ENCODE measurements around the gene POLR2F.

Gene POLR2F

DNA sequence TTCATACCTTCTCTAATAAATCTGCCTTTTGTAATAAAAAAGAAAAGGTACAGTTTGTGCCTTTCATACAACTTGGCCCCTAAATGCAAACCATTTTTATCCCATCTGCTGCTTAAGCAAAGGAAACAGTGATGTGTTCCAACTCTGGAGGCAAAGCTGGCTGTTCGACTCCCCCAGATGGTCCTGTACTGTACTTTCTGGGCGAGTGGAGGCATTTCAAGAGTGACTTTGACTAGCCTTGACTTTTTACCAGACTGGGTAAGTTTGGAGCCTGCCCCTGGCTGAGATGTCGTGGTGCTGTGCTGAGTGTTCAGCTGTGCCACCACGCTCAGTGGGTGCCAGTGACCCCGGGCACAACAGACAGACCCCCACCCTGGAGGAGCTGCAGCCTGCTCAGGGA lies 37.2 kb upstream of the POLR2F start:
- DNase-seq (ENCODE audit: low read depth in 1 of 2, low spot score in 1 of 2) = no peak
- in situ Hi-C loops (cut with HindIII; ENCODE audit: low pct_unique_long_range_greater_than_20kb, low sequenced_read_pairs) = no loop called here
- no peak for TF ChIP-seq JUND (IDR thresholded peaks at IDR 0.05; ENCODE audit: low read depth)

DNA sequence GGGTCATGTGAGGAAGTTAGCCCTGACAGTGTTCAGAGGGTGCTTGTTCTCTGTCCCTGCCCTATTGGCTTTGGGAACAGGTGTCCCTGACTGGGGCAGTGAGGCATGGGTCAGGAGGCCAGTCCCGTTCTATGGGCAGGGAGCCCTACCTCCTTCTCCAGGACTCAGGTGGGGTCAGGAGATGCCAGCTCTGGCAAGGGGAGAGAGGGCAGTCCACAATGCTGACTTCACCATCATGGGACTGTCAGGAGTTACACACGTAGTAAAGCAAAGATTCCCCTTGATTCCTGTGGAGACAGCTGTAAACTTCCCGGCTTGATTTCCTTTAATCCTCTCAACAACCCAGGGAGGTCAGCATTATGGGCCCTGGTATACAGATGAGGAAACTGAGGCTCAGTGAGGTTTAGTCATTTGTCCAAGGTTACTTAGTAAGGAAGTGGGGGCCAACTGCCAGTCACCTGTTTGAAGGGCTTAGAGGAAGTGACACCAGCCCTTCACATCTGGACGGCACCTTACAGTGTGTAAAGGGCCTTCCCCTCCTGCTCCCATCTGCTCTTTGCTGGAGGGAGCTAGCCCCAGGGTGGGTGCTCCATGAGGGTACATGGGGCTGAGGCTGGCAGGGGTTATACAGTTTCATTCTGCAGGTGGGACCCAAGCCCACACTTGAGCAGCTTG lies 35.5 kb upstream of the POLR2F start:
- TF ChIP-seq JUND (IDR thresholded peaks at IDR 0.05; ENCODE audit: low read depth) = no peak
- in situ Hi-C loops (cut with HindIII; ENCODE audit: low pct_unique_long_range_greater_than_20kb, low sequenced_read_pairs) = no loop called here
- no peak for DNase-seq (ENCODE audit: low read depth in 1 of 2, low spot score in 1 of 2)

DNA sequence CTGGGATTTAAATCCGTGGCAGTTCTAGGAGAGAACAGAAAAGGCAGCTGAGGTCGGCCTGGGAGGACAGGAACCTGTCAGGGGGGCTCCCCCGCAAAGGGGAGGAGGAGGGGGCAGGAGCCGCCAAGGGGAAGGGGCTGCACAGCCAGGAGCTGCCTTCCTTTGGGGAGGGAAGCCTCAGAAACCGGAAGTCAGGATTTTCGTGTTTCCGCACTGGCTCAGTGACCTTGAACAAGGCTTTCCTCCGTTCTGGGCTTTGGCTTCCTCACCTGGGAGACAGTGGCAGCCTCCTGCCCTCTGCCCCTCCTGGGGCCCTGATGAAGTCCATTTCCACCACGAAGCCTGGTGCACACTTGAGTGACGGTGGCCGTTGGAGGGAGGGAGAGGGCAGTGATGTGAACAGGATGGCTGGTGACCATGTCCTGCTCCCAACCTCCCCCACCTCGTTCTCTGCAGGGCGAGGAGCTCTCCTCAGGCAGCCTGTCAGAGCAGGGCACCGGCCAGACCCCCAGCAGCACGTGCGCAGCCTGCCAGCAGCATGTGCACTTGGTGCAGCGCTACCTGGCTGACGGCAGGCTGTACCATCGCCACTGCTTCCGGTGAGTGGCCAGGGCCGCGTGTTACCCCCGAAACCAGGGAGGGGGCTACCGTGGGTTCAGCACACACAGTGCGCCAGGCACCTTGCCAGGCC lies 34.8 kb upstream of the POLR2F start:
- TF ChIP-seq JUND (IDR thresholded peaks at IDR 0.05; ENCODE audit: low read depth) = no peak
- in situ Hi-C loops (cut with HindIII; ENCODE audit: low pct_unique_long_range_greater_than_20kb, low sequenced_read_pairs) = no loop called here
- DNase-seq (ENCODE audit: low read depth in 1 of 2, low spot score in 1 of 2) = no peak

DNA sequence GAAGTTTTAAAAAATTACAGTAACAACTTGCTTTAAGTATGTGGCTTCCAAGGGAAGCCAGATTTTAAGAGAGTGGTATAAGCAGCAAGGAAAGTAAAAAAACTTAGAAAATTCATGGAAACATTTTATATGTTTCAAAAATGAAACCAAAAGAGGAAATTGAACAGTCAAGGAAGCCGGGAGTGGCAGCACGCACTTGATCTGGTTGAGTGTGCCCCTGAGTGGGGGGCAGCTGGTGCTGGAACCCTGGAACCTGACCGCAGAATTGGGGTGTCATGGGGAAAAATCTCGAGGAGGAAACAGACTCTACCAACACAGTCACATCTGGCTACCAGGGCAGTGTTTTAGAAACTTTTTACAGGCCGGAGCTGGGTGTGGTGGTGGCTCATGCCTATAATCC lies 33.4 kb upstream of the POLR2F start:
- no peak for DNase-seq (ENCODE audit: low read depth in 1 of 2, low spot score in 1 of 2)
- in situ Hi-C loops (cut with HindIII; ENCODE audit: low pct_unique_long_range_greater_than_20kb, low sequenced_read_pairs) = no loop called here
- TF ChIP-seq JUND (IDR thresholded peaks at IDR 0.05; ENCODE audit: low read depth) = no peak

DNA sequence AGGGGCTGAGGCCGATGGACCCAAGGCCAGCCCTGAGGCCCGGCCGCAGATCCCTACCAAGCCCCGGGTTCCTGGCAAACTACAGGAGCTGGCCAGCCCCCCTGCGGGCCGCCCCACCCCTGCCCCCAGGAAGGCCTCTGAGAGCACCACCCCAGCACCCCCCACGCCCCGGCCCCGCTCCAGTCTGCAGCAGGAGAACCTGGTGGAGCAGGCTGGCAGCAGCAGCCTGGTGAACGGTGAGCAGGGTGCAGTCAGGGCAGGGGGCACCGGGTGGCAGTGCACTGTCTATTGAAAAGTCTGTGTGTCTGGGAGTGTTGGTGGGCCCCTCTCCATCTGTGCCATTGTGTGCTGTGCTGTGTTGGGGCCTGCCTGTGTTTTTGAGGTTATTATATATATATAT lies 31.3 kb upstream of the POLR2F start:
- TF ChIP-seq JUND (IDR thresholded peaks at IDR 0.05; ENCODE audit: low read depth) = no peak
- in situ Hi-C loops (cut with HindIII; ENCODE audit: low pct_unique_long_range_greater_than_20kb, low sequenced_read_pairs) = no loop called here
- no peak for DNase-seq (ENCODE audit: low read depth in 1 of 2, low spot score in 1 of 2)

DNA sequence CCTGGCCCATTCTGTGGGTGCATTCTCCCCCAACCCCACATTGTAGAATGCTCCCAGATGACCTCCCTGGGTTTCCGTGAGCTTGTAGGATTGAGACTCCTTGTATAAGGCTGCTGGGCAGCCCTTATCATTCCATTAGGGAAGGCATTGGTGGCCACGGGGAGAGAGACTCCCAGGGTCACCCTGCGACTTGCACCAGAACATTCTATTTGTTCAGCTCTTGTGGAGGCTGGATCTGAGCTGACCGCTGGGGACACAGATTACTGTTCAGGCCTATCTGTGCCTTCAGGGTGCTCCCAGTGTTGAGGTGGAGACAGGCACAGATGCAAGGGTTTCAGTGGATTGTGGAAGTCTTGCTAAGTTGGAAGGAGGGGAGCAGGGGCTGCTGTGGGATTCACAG lies 29.6 kb upstream of the POLR2F start:
- in situ Hi-C loops (cut with HindIII; ENCODE audit: low pct_unique_long_range_greater_than_20kb, low sequenced_read_pairs) = no loop called here
- no peak for TF ChIP-seq JUND (IDR thresholded peaks at IDR 0.05; ENCODE audit: low read depth)
- DNase-seq (ENCODE audit: low read depth in 1 of 2, low spot score in 1 of 2) = no peak

DNA sequence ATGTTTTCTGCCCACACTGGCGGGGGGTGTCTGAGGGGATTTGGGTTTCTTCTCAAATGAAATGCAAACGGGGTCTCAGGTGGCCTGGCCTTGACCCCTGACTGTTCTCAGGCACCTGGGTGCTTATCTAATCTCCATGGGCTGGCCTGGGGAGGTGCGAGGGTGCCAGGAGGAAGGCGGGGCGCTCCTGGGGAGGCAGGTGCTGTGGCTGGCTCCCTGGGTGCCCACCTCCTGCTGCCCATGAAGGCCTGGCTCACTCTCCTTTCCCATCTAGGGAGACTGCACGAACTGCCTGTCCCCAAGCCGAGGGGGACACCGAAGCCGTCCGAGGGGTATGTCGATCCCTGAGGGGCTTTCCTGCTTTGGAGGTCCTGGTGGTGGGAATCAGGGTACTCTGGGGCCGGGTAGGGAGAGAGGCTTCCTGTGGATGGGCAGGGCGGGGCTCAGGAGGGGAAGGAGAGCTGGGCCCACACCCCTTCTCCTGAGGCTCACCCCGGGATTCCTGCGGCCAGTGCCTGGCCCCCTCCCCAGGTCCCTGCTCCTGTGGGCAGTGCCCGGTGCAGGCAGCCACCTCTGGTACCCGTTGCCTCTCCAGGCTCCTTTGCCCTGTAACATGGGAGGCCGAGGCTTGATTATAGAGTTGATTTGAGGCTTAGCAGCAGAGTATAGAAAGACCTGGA lies 29.0 kb upstream of the POLR2F start:
- TF ChIP-seq JUND (IDR thresholded peaks at IDR 0.05; ENCODE audit: low read depth) = no peak
- no peak for DNase-seq (ENCODE audit: low read depth in 1 of 2, low spot score in 1 of 2)
- in situ Hi-C loops (cut with HindIII; ENCODE audit: low pct_unique_long_range_greater_than_20kb, low sequenced_read_pairs) = no loop called here

DNA sequence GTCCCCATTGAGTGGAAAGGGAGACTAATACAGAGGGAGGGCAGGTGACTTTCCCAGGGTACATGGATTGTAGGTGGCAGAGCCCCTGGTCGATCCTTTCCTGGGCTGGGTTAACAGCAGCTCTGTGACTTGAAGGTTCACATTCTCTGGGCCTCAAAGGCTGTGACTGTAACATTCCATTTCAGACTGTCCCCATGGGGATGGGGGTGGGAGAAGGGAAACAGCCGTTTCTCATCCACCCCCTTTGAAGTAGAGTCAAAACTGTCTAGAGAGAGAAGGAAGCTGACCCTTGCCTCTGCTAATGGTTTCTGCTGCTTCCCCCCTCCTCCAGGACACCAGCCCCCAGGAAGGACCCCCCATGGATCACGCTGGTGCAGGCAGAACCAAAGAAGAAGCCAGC lies 28.2 kb upstream of the POLR2F start:
- TF ChIP-seq JUND (IDR thresholded peaks at IDR 0.05; ENCODE audit: low read depth) = no peak

DNA sequence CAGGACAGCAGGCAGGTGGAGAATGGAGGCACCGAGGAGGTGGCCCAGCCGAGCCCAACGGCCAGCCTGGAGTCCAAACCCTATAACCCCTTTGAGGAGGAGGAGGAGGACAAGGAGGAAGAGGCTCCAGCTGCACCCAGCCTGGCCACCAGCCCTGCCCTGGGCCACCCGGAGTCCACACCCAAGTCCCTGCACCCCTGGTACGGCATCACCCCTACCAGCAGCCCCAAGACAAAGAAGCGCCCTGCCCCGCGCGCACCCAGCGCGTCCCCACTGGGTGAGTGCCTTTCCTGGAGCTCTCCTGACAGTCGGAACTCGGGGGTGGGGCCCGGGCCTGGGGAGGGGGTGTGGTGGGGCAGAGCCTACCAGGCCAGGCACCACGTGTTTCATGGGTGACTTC lies 27.7 kb upstream of the POLR2F start:
- DNase-seq (ENCODE audit: low read depth in 1 of 2, low spot score in 1 of 2) = no peak
- TF ChIP-seq JUND (IDR thresholded peaks at IDR 0.05; ENCODE audit: low read depth) = no peak
- in situ Hi-C loops (cut with HindIII; ENCODE audit: low pct_unique_long_range_greater_than_20kb, low sequenced_read_pairs) = no loop called here

More for the DNA sequence above, 28.2 kb upstream of the POLR2F start:
- in situ Hi-C loops (cut with HindIII; ENCODE audit: low pct_unique_long_range_greater_than_20kb, low sequenced_read_pairs) = no loop called here
- no peak for DNase-seq (ENCODE audit: low read depth in 1 of 2, low spot score in 1 of 2)

DNA sequence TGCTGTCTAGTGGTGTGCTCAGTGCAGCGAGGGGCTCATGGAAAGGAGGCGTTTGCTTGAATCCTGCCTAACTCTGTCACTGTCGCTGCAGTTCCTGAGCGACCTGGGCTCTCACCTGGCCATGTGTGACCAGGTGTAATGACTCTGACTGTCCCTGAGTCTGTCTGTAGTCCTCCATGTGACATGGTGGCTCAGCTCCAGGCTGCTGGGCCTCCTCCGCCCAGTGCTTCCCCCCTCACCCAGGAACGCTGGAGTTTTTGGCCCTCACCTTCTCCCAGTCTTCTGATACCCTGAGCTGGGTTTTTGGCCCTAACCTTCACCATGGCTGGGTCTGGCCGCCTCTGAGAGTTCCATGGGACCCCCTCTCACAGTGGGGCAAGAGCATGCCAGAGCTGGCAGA lies 27.1 kb upstream of the POLR2F start:
- no peak for TF ChIP-seq JUND (IDR thresholded peaks at IDR 0.05; ENCODE audit: low read depth)
- in situ Hi-C loops (cut with HindIII; ENCODE audit: low pct_unique_long_range_greater_than_20kb, low sequenced_read_pairs) = no loop called here
- no peak for DNase-seq (ENCODE audit: low read depth in 1 of 2, low spot score in 1 of 2)

DNA sequence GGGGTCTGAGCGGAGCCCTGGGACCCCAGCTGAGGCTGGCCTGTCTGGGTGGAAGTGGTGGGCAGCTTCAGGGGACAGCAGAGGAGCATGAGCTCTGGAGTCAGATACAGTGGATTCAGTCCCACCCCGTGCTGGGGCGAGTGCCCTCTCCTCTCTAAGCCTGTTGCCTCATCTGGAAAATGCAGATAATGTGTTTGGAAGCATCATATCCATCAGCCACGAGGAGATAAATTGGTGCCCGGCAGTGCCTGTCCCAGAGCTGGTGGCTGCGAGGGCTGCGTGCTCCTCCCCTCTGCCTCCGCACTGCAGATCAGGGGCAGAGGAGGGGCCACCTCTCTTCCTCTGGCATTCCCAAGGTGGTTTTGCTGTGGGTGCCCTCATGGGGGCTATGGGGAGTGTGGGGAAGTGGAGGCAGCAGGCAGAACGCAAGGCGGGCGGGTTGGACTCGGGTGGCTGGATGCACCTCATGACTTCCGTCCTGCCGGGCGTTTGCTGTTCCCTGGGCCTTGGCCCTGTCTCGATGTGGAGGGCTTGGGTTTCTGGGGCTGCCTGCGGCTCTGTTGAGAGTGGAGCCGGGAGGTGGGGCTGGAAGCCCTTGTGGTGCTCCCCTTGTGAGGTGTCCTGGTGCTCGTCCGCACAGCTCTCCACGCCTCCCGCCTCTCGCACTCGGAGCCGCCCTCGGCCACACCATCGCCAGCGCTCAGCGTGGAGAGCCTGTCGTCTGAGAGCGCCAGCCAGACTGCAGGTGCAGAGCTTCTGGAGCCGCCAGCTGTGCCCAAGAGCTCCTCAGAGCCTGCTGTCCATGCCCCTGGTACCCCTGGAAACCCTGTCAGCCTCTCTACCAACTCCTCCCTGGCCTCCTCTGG lies 26.5 kb upstream of the POLR2F start:
- TF ChIP-seq JUND (IDR thresholded peaks at IDR 0.05; ENCODE audit: low read depth) = no peak
- no peak for DNase-seq (ENCODE audit: low read depth in 1 of 2, low spot score in 1 of 2)
- in situ Hi-C loops (cut with HindIII; ENCODE audit: low pct_unique_long_range_greater_than_20kb, low sequenced_read_pairs) = no loop called here

DNA sequence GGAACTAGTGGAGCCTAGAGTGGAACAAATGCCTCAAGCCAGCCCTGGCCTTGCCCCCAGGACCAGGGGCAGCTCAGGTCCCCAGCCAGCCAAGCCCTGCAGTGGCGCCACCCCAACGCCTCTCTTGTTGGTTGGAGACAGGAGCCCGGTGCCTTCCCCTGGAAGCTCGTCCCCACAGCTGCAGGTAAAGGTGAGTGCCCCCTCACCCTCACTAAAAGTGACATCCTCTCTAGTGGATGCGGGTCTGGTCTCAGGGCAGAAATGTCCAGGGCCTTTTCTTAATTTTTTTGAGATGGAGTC lies 25.9 kb upstream of the POLR2F start:
- DNase-seq (ENCODE audit: low read depth in 1 of 2, low spot score in 1 of 2) = no peak
- in situ Hi-C loops (cut with HindIII; ENCODE audit: low pct_unique_long_range_greater_than_20kb, low sequenced_read_pairs) = no loop called here
- no peak for TF ChIP-seq JUND (IDR thresholded peaks at IDR 0.05; ENCODE audit: low read depth)

DNA sequence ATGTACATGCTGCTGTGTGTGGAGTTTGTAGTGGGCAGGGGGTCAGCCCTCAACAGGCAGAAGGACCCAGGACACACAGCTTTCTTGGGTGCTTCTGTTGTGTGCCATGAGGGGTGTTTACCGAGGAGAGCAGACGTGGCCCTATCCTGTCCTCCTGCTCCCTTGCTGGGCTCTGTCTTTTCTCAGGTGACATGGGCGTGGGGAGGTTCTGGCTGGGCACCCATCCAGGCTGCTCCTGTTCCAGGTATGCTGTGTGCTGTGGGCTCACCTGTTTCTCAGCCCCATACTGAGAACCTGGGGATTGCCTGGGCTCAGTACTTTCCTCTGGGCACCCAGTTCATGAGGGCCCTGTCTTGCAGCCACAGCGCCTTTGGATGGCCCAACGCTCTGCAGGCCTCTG lies 24.1 kb upstream of the POLR2F start:
- DNase-seq (ENCODE audit: low read depth in 1 of 2, low spot score in 1 of 2) = no peak
- in situ Hi-C loops (cut with HindIII; ENCODE audit: low pct_unique_long_range_greater_than_20kb, low sequenced_read_pairs) = no loop called here
- no peak for TF ChIP-seq JUND (IDR thresholded peaks at IDR 0.05; ENCODE audit: low read depth)

All from T47D (cell line).